ENCODE data around the gene POC1A. TPM values are rescaled to one million over a fixed set of nuclear protein-coding genes. Genes with fewer than 3 reads are reported as not detected.

POC1A gene
- total and polyA plus RNA-seq, 2 experiments from 2014 or later = 19.1 to 26.7 TPM

DNA sequence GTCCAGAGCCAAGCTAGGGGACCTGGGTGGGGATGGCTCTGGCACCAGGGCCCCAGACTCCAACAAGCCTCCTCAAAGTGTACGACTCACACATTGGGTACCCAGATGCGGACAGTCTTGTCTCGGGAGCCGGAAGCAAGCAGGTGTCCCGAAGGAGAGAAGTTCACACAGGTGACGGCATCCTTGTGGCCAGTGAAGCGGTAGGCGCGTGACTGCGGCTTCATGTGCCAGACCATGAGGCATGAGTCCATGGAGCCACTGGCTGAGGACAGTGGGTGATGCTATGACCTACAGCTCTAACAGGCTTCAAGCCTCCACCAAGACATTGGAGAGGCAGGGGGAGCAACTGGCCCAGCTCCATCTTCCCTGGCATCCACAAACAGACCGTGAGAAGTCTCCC lies 4.5 kb downstream of the POC1A start:
- Histone ChIP-seq H3K4me2 (no peak overlapping the region), H3K9me2 (ENCODE audit: insufficient read depth) (no peaks in the 10 kb centered on the region), H3K79me2 (replicated peaks; ENCODE audit: insufficient read depth) (peaks cover 16% of the 10 kb centered on the region), H3K4me1 (ENCODE audit: insufficient read depth) (peaks cover 8% of the 10 kb centered on the region; the same call in 1 of the 2 replicates), H3K36me3 (ENCODE audit: insufficient read depth) (peaks cover 14% of the 10 kb centered on the region), H3K27me3 (ENCODE audit: insufficient read depth) (no peaks in the 10 kb centered on the region), H3K27ac (ENCODE audit: low read depth) (no peak overlapping the region), H3K4me3 (no peak overlapping the region), H4K20me1 (replicated peaks; ENCODE audit: insufficient read depth) (no peaks in the 10 kb centered on the region; the same call in 1 of the 2 replicates), H2AFZ (no peak overlapping the region), H3F3A (replicated peaks; ENCODE audit: low read depth) (peaks cover under 1% of the 10 kb centered on the region; the same call in 1 of the 2 replicates)
- DNase-seq (ENCODE audit: low spot score) = no peak
- peaks cover 18% of the 10 kb centered on the region for H3K4me1 Mint-ChIP-seq
- H3K27ac Mint-ChIP-seq = no peak overlapping the region
- peaks cover 2% of the 10 kb centered on the region for H3K27me3 Mint-ChIP-seq (ENCODE audit: insufficient read depth, low read depth, poor library complexity)
- H3K9me3 Mint-ChIP-seq = no peaks in the 10 kb centered on the region
- H3K4me3 Mint-ChIP-seq = no peak overlapping the region
- no peak for TF ChIP-seq EZH2phosphoT487 (IDR thresholded peaks at IDR 0.05; ENCODE audit: unreplicated experiment)
- no peak for TF ChIP-seq POLR2AphosphoS5 (IDR thresholded peaks at IDR 0.05; ENCODE audit: low read depth)
- TF ChIP-seq ZNF114 (CRISPR knock-in tag; IDR thresholded peaks at IDR 0.05) = no peak
- peaks cover 46% of the 10 kb centered on the region for H3K36me3 Mint-ChIP-seq (ENCODE audit: low read depth)
- ATAC-seq = no peak

DNA sequence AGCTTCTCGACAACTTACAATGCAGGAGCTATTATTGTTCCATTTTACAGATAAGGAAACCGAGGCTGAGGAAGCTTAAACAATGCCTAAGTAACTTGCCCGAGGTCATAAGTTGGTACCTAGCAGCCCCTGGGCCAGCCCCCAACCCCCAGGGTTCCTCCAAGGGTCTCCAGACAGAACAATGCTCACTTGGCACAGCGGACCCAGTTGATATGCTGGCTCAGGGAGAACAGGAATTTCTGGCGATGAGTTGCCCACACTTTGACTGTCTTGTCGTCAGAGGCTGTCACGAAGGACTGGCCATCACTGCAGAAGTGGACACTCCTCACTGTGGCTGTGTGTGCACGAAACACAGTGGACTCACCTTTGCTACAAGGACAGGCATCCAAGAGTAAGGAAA lies 5.2 kb downstream of the POC1A start:
- H3K27ac Mint-ChIP-seq = no peak overlapping the region
- Histone ChIP-seq H3K27ac (ENCODE audit: low read depth) (no peak overlapping the region), H2AFZ (no peak overlapping the region), H3K27me3 (ENCODE audit: insufficient read depth) (no peaks in the 10 kb centered on the region), H4K20me1 (replicated peaks; ENCODE audit: insufficient read depth) (peaks cover 2% of the 10 kb centered on the region; the same call in 1 of the 2 replicates), H3K36me3 (ENCODE audit: insufficient read depth) (peaks cover 14% of the 10 kb centered on the region), H3K4me2 (no peak overlapping the region), H3K9me2 (ENCODE audit: insufficient read depth) (no peaks in the 10 kb centered on the region), H3K79me2 (replicated peaks; ENCODE audit: insufficient read depth) (peaks cover 16% of the 10 kb centered on the region), H3F3A (replicated peaks; ENCODE audit: low read depth) (peaks cover 3% of the 10 kb centered on the region; the same call in 1 of the 2 replicates), H3K4me3 (no peak overlapping the region), H3K4me1 (ENCODE audit: insufficient read depth) (peaks cover 8% of the 10 kb centered on the region; the same call in 1 of the 2 replicates)
- no peak overlapping the region for H3K4me3 Mint-ChIP-seq
- no peaks in the 10 kb centered on the region for H3K27me3 Mint-ChIP-seq (ENCODE audit: insufficient read depth, low read depth, poor library complexity)
- peaks cover 19% of the 10 kb centered on the region for H3K4me1 Mint-ChIP-seq
- peaks cover 48% of the 10 kb centered on the region for H3K36me3 Mint-ChIP-seq (ENCODE audit: low read depth)
- DNase-seq (ENCODE audit: low spot score) (no peak), ATAC-seq (no peak)
- TF ChIP-seq, protein P1, sequence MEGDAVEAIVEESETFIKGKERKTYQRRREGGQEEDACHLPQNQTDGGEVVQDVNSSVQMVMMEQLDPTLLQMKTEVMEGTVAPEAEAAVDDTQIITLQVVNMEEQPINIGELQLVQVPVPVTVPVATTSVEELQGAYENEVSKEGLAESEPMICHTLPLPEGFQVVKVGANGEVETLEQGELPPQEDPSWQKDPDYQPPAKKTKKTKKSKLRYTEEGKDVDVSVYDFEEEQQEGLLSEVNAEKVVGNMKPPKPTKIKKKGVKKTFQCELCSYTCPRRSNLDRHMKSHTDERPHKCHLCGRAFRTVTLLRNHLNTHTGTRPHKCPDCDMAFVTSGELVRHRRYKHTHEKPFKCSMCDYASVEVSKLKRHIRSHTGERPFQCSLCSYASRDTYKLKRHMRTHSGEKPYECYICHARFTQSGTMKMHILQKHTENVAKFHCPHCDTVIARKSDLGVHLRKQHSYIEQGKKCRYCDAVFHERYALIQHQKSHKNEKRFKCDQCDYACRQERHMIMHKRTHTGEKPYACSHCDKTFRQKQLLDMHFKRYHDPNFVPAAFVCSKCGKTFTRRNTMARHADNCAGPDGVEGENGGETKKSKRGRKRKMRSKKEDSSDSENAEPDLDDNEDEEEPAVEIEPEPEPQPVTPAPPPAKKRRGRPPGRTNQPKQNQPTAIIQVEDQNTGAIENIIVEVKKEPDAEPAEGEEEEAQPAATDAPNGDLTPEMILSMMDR (conservative IDR thresholded peaks at IDR 0.05; ENCODE audit: low read depth in 2 of 2) = no peak
- no peak for TF ChIP-seq CREB1 (CRISPR knock-in tag; IDR thresholded peaks at IDR 0.05; ENCODE audit: low read depth)
- TF ChIP-seq POLR2AphosphoS5 (IDR thresholded peaks at IDR 0.05; ENCODE audit: low read depth) = no peak
- TF ChIP-seq NANOG (IDR thresholded peaks at IDR 0.05; ENCODE audit: borderline replicate concordance) = no peak
- TF ChIP-seq EZH2 (IDR thresholded peaks at IDR 0.05; ENCODE audit: low read depth, unreplicated experiment) = no peak
- TF ChIP-seq EZH2phosphoT487 (IDR thresholded peaks at IDR 0.05; ENCODE audit: unreplicated experiment) = no peak
- TF ChIP-seq ZNF114 (CRISPR knock-in tag; IDR thresholded peaks at IDR 0.05) = no peak
- no peak for TF ChIP-seq JUNB (IDR thresholded peaks at IDR 0.05; ENCODE audit: unreplicated experiment)
- TF ChIP-seq, protein P2, sequence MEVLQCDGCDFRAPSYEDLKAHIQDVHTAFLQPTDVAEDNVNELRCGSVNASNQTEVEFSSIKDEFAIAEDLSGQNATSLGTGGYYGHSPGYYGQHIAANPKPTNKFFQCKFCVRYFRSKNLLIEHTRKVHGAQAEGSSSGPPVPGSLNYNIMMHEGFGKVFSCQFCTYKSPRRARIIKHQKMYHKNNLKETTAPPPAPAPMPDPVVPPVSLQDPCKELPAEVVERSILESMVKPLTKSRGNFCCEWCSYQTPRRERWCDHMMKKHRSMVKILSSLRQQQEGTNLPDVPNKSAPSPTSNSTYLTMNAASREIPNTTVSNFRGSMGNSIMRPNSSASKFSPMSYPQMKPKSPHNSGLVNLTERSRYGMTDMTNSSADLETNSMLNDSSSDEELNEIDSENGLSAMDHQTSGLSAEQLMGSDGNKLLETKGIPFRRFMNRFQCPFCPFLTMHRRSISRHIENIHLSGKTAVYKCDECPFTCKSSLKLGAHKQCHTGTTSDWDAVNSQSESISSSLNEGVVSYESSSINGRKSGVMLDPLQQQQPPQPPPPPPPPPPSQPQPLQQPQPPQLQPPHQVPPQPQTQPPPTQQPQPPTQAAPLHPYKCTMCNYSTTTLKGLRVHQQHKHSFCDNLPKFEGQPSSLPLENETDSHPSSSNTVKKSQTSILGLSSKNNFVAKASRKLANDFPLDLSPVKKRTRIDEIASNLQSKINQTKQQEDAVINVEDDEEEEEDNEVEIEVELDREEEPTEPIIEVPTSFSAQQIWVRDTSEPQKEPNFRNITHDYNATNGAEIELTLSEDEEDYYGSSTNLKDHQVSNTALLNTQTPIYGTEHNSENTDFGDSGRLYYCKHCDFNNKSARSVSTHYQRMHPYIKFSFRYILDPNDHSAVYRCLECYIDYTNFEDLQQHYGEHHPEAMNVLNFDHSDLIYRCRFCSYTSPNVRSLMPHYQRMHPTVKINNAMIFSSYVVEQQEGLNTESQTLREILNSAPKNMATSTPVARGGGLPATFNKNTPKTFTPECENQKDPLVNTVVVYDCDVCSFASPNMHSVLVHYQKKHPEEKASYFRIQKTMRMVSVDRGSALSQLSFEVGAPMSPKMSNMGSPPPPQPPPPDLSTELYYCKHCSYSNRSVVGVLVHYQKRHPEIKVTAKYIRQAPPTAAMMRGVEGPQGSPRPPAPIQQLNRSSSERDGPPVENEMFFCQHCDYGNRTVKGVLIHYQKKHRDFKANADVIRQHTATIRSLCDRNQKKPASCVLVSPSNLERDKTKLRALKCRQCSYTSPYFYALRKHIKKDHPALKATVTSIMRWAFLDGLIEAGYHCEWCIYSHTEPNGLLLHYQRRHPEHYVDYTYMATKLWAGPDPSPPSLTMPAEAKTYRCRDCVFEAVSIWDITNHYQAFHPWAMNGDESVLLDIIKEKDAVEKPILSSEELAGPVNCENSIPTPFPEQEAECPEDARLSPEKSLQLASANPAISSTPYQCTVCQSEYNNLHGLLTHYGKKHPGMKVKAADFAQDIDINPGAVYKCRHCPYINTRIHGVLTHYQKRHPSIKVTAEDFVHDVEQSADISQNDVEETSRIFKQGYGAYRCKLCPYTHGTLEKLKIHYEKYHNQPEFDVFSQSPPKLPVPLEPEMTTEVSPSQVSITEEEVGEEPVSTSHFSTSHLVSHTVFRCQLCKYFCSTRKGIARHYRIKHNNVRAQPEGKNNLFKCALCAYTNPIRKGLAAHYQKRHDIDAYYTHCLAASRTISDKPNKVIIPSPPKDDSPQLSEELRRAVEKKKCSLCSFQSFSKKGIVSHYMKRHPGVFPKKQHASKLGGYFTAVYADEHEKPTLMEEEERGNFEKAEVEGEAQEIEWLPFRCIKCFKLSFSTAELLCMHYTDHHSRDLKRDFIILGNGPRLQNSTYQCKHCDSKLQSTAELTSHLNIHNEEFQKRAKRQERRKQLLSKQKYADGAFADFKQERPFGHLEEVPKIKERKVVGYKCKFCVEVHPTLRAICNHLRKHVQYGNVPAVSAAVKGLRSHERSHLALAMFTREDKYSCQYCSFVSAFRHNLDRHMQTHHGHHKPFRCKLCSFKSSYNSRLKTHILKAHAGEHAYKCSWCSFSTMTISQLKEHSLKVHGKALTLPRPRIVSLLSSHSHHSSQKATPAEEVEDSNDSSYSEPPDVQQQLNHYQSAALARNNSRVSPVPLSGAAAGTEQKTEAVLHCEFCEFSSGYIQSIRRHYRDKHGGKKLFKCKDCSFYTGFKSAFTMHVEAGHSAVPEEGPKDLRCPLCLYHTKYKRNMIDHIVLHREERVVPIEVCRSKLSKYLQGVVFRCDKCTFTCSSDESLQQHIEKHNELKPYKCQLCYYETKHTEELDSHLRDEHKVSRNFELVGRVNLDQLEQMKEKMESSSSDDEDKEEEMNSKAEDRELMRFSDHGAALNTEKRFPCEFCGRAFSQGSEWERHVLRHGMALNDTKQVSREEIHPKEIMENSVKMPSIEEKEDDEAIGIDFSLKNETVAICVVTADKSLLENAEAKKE (CRISPR knock-in tag; IDR thresholded peaks at IDR 0.05) = no peak
- TF ChIP-seq, protein P3, sequence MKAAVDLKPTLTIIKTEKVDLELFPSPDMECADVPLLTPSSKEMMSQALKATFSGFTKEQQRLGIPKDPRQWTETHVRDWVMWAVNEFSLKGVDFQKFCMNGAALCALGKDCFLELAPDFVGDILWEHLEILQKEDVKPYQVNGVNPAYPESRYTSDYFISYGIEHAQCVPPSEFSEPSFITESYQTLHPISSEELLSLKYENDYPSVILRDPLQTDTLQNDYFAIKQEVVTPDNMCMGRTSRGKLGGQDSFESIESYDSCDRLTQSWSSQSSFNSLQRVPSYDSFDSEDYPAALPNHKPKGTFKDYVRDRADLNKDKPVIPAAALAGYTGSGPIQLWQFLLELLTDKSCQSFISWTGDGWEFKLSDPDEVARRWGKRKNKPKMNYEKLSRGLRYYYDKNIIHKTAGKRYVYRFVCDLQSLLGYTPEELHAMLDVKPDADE (IDR thresholded peaks at IDR 0.05) = no peak
- no peaks in the 10 kb centered on the region for H3K9me3 Mint-ChIP-seq

All from GM23338 (cell line).